ENCODE data around the gene RMC1.
"Not testable (repeated sequence)": the region's sequence is repeated elsewhere in the genome, so short reads cannot be mapped to it uniquely, and the experiment has no call there.

RMC1 gene

GRCh38 chr18:23479829-23480505 lies 23.3 kb upstream of the RMC1 start:
- Histone ChIP-seq H3K27ac (ENCODE audit: low read depth, low read length) (no peak overlapping the region), H3K27me3 (ENCODE audit: control insufficient read depth in 1 of 2, insufficient read depth in 2 of 2, low read length in 2 of 2) (no peaks in the 10 kb centered on the region), H3K4me3 (ENCODE audit: low read depth in 1 of 2, low read length in 2 of 2) (no peak overlapping the region), H3K9ac (ENCODE audit: low read length) (no peak overlapping the region), H3K9me3 (ENCODE audit: low read length) (no peaks in the 10 kb centered on the region), H3K4me1 (ENCODE audit: insufficient read depth, low read length) (no peaks in the 10 kb centered on the region), H3K36me3 (ENCODE audit: insufficient read depth, low read length) (peaks cover 55% of the 10 kb centered on the region)

- H3K27me3 ChIP-seq (ENCODE audit: control insufficient read depth in 1 of 2, insufficient read depth in 2 of 2, low read length in 2 of 2): no peaks in the 10 kb centered on the region
- no peak overlapping the region for H3K27ac ChIP-seq (ENCODE audit: low read depth, low read length)
- no peaks in the 10 kb centered on the region for H3K9me3 ChIP-seq (ENCODE audit: low read length)
- H3K4me3 ChIP-seq (ENCODE audit: low read depth in 1 of 2, low read length in 2 of 2): no peak overlapping the region
- H3K4me1 ChIP-seq (ENCODE audit: insufficient read depth, low read length): no peaks in the 10 kb centered on the region
- H3K9ac ChIP-seq (ENCODE audit: low read length): no peak overlapping the region
- peaks cover 19% of the 10 kb centered on the region for H3K36me3 ChIP-seq (ENCODE audit: insufficient read depth, low read length)
Observed at GRCh38 chr18:23484561-23485182, 18.6 kb upstream of the RMC1 start.

- no peaks in the 10 kb centered on the region for H3K9me3 ChIP-seq (ENCODE audit: low read length)
- no peak overlapping the region for H3K4me3 ChIP-seq (ENCODE audit: low read depth in 1 of 2, low read length in 2 of 2)
- no peak overlapping the region for H3K9ac ChIP-seq (ENCODE audit: low read length)
- no peaks in the 10 kb centered on the region for H3K4me1 ChIP-seq (ENCODE audit: insufficient read depth, low read length)
- peaks cover 12% of the 10 kb centered on the region for H3K36me3 ChIP-seq (ENCODE audit: insufficient read depth, low read length)
- H3K27me3 ChIP-seq (ENCODE audit: control insufficient read depth in 1 of 2, insufficient read depth in 2 of 2, low read length in 2 of 2): no peaks in the 10 kb centered on the region
- H3K27ac ChIP-seq (ENCODE audit: low read depth, low read length): no peak overlapping the region
Observed at GRCh38 chr18:23485386-23485785, 17.9 kb upstream of the RMC1 start.

- no peak overlapping the region for H3K27ac ChIP-seq (ENCODE audit: low read depth, low read length)
Observed at GRCh38 chr18:23487738-23488570, 15.4 kb upstream of the RMC1 start.

GRCh38 chr18:23489586-23489985 lies 13.7 kb upstream of the RMC1 start:
- not testable (repeated sequence) for H3K9me3 ChIP-seq (ENCODE audit: low read length); H3K36me3 ChIP-seq (ENCODE audit: insufficient read depth, low read length); H3K27ac ChIP-seq (ENCODE audit: low read depth, low read length); H3K27me3 ChIP-seq (ENCODE audit: control insufficient read depth in 1 of 2, insufficient read depth in 2 of 2, low read length in 2 of 2); H3K4me1 ChIP-seq (ENCODE audit: insufficient read depth, low read length); H3K4me3 ChIP-seq (ENCODE audit: low read depth in 1 of 2, low read length in 2 of 2); H3K9ac ChIP-seq (ENCODE audit: low read length)

More at GRCh38 chr18:23487738-23488570, 15.4 kb upstream of the RMC1 start:
- Histone ChIP-seq H3K9me3 (ENCODE audit: low read length) (no peaks in the 10 kb centered on the region), H3K27me3 (ENCODE audit: control insufficient read depth in 1 of 2, insufficient read depth in 2 of 2, low read length in 2 of 2) (no peaks in the 10 kb centered on the region), H3K9ac (ENCODE audit: low read length) (no peak overlapping the region), H3K36me3 (ENCODE audit: insufficient read depth, low read length) (no peaks in the 10 kb centered on the region), H3K4me3 (ENCODE audit: low read depth in 1 of 2, low read length in 2 of 2) (no peak overlapping the region), H3K4me1 (ENCODE audit: insufficient read depth, low read length) (no peaks in the 10 kb centered on the region)

GRCh38 chr18:23493654-23494053 lies 9.7 kb upstream of the RMC1 start:
- Histone ChIP-seq H3K4me1 (ENCODE audit: insufficient read depth, low read length) (no peaks in the 10 kb centered on the region), H3K36me3 (ENCODE audit: insufficient read depth, low read length) (no peaks in the 10 kb centered on the region), H3K27me3 (ENCODE audit: control insufficient read depth in 1 of 2, insufficient read depth in 2 of 2, low read length in 2 of 2) (no peaks in the 10 kb centered on the region), H3K9me3 (ENCODE audit: low read length) (no peaks in the 10 kb centered on the region), H3K9ac (ENCODE audit: low read length) (no peak overlapping the region), H3K4me3 (ENCODE audit: low read depth in 1 of 2, low read length in 2 of 2) (no peak overlapping the region), H3K27ac (ENCODE audit: low read depth, low read length) (no peak overlapping the region)

- Histone ChIP-seq H3K27ac (ENCODE audit: low read depth, low read length) (no peak overlapping the region), H3K4me3 (ENCODE audit: low read depth in 1 of 2, low read length in 2 of 2) (no peak overlapping the region), H3K9me3 (ENCODE audit: low read length) (no peaks in the 10 kb centered on the region), H3K4me1 (ENCODE audit: insufficient read depth, low read length) (no peaks in the 10 kb centered on the region), H3K36me3 (ENCODE audit: insufficient read depth, low read length) (no peaks in the 10 kb centered on the region), H3K9ac (ENCODE audit: low read length) (no peak overlapping the region), H3K27me3 (ENCODE audit: control insufficient read depth in 1 of 2, insufficient read depth in 2 of 2, low read length in 2 of 2) (no peaks in the 10 kb centered on the region)
Observed at GRCh38 chr18:23494992-23495391, 8.3 kb upstream of the RMC1 start.

GRCh38 chr18:23495723-23496440 lies 7.4 kb upstream of the RMC1 start:
- Histone ChIP-seq H3K4me1 (ENCODE audit: insufficient read depth, low read length) (no peaks in the 10 kb centered on the region), H3K9me3 (ENCODE audit: low read length) (no peaks in the 10 kb centered on the region), H3K27me3 (ENCODE audit: control insufficient read depth in 1 of 2, insufficient read depth in 2 of 2, low read length in 2 of 2) (no peaks in the 10 kb centered on the region), H3K27ac (ENCODE audit: low read depth, low read length) (no peak overlapping the region), H3K9ac (ENCODE audit: low read length) (no peak overlapping the region), H3K4me3 (ENCODE audit: low read depth in 1 of 2, low read length in 2 of 2) (no peak overlapping the region), H3K36me3 (ENCODE audit: insufficient read depth, low read length) (no peaks in the 10 kb centered on the region)

GRCh38 chr18:23498117-23498516 lies 5.2 kb upstream of the RMC1 start:
- Histone ChIP-seq H3K4me1 (ENCODE audit: insufficient read depth, low read length) (no peaks in the 10 kb centered on the region), H3K9ac (ENCODE audit: low read length) (no peak overlapping the region), H3K27ac (ENCODE audit: low read depth, low read length) (no peak overlapping the region), H3K27me3 (ENCODE audit: control insufficient read depth in 1 of 2, insufficient read depth in 2 of 2, low read length in 2 of 2) (no peaks in the 10 kb centered on the region), H3K9me3 (ENCODE audit: low read length) (no peaks in the 10 kb centered on the region), H3K36me3 (ENCODE audit: insufficient read depth, low read length) (no peaks in the 10 kb centered on the region), H3K4me3 (ENCODE audit: low read depth in 1 of 2, low read length in 2 of 2) (no peak overlapping the region)

GRCh38 chr18:23498877-23499276 lies 4.4 kb upstream of the RMC1 start:
- Histone ChIP-seq H3K4me3 (ENCODE audit: low read depth in 1 of 2, low read length in 2 of 2) (no peak overlapping the region), H3K27ac (ENCODE audit: low read depth, low read length) (no peak overlapping the region), H3K9ac (ENCODE audit: low read length) (no peak overlapping the region), H3K4me1 (ENCODE audit: insufficient read depth, low read length) (no peaks in the 10 kb centered on the region), H3K27me3 (ENCODE audit: control insufficient read depth in 1 of 2, insufficient read depth in 2 of 2, low read length in 2 of 2) (no peaks in the 10 kb centered on the region), H3K36me3 (ENCODE audit: insufficient read depth, low read length) (no peaks in the 10 kb centered on the region), H3K9me3 (ENCODE audit: low read length) (no peaks in the 10 kb centered on the region)

GRCh38 chr18:23499291-23499781 lies 4.0 kb upstream of the RMC1 start:
- H3K27ac ChIP-seq (ENCODE audit: low read depth, low read length): no peak overlapping the region
- no peak overlapping the region for H3K4me3 ChIP-seq (ENCODE audit: low read depth in 1 of 2, low read length in 2 of 2)
- peaks cover 4% of the 10 kb centered on the region for H3K4me1 ChIP-seq (ENCODE audit: insufficient read depth, low read length)
- no peaks in the 10 kb centered on the region for H3K36me3 ChIP-seq (ENCODE audit: insufficient read depth, low read length)
- H3K9ac ChIP-seq (ENCODE audit: low read length): no peak overlapping the region
- no peaks in the 10 kb centered on the region for H3K27me3 ChIP-seq (ENCODE audit: control insufficient read depth in 1 of 2, insufficient read depth in 2 of 2, low read length in 2 of 2)
- H3K9me3 ChIP-seq (ENCODE audit: low read length): no peaks in the 10 kb centered on the region

Measured in muscle layer of colon (tissue), 2 donors.